ENCODE measurements around the gene ELP2. TPM values are rescaled to one million over a fixed set of nuclear protein-coding genes. Genes with fewer than 3 reads are reported as not detected.
"Not testable (repeated sequence)": the region's sequence is repeated elsewhere in the genome, so short reads cannot be mapped to it uniquely, and the experiment has no call there.

The ELP2 gene
- total RNA-seq, 1 donor from 2014 or later: 111 TPM

DNA sequence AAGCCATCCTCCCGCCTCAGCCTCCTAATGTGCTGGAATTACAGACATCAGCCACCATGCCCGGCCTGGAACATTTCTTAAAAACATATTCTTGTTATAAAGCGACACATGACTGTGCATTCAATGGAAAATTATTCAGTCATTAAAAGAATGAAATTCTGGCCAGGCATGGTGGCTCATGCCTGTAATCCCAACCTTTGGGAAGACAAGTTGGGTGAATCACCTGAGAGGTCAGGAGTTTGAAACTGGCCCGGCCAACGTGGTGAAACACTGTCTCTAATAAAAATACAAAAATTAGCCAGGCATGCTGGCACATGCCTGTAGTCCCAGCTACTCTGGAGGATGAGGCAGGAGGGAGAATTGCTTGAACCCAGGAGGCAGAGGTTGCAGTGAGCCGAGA, 40.7 kb upstream of the ELP2 start:
- TF ChIP-seq, protein P1, sequence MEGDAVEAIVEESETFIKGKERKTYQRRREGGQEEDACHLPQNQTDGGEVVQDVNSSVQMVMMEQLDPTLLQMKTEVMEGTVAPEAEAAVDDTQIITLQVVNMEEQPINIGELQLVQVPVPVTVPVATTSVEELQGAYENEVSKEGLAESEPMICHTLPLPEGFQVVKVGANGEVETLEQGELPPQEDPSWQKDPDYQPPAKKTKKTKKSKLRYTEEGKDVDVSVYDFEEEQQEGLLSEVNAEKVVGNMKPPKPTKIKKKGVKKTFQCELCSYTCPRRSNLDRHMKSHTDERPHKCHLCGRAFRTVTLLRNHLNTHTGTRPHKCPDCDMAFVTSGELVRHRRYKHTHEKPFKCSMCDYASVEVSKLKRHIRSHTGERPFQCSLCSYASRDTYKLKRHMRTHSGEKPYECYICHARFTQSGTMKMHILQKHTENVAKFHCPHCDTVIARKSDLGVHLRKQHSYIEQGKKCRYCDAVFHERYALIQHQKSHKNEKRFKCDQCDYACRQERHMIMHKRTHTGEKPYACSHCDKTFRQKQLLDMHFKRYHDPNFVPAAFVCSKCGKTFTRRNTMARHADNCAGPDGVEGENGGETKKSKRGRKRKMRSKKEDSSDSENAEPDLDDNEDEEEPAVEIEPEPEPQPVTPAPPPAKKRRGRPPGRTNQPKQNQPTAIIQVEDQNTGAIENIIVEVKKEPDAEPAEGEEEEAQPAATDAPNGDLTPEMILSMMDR (IDR thresholded peaks at IDR 0.05; ENCODE audit: unreplicated experiment): no peak
- Mint-ChIP-seq H3K4me1 (ENCODE audit: low read depth) (no peaks in the 10 kb centered on the region), H3K27ac (no peak overlapping the region), H3K4me3 (ENCODE audit: low read depth) (no peak overlapping the region), H3K36me3 (ENCODE audit: insufficient read depth) (no peaks in the 10 kb centered on the region), H3K27me3 (no peaks in the 10 kb centered on the region), H3K9me3 (ENCODE audit: low read depth) (peaks cover 8% of the 10 kb centered on the region)
- DNase-seq (ENCODE audit: low spot score, unreplicated experiment): no peak

DNA sequence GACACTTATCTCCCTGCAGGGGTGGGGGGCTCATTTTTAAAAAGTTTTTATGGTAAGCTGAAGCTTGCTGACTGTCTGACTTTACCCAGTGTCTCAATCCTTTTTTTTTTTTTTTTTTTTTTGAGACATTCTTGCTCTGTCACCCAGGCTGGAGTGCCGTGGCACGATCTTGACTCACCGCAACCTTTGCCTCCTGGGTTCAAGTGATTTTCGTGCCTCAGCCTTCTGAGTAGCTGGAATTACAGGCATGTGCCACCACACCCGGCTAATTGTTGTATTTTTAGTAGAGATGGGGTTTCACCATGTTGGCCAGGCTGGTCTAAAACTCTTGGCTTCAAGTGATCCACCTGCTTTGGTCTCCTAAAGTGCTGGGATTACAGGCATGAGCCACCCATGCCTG, 37.6 kb upstream of the ELP2 start:
- DNase-seq (ENCODE audit: low spot score, unreplicated experiment); H3K4me1 Mint-ChIP-seq (ENCODE audit: low read depth); H3K27ac Mint-ChIP-seq; H3K27me3 Mint-ChIP-seq; H3K9me3 Mint-ChIP-seq (ENCODE audit: low read depth); H3K4me3 Mint-ChIP-seq (ENCODE audit: low read depth); H3K36me3 Mint-ChIP-seq (ENCODE audit: insufficient read depth): not testable (repeated sequence)

DNA sequence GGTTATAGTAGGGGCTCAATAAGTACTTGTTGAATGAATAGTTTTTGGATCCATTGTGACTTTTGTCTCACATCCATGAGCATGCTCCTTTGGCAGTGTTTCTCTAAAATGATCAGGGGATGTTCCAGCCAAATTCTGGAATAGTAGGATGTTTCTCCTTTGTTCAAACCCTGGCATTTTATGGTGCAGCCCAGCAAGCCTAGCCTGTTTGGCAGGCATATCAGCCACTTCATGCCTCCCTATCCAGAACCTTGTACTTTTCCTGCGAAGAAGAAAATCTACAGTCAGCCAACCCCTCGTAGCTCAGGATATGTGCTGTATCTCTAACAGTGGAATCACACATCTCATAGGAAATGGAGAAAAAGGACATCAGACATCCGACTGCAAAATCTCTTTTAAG, 35.3 kb upstream of the ELP2 start:
- DNase-seq (ENCODE audit: low spot score, unreplicated experiment): no peak
- H3K27ac Mint-ChIP-seq: no peak overlapping the region
- H3K4me3 Mint-ChIP-seq (ENCODE audit: low read depth): no peak overlapping the region
- no peaks in the 10 kb centered on the region for H3K27me3 Mint-ChIP-seq
- H3K36me3 Mint-ChIP-seq (ENCODE audit: insufficient read depth): no peaks in the 10 kb centered on the region
- H3K4me1 Mint-ChIP-seq (ENCODE audit: low read depth): peaks cover 2% of the 10 kb centered on the region
- no peaks in the 10 kb centered on the region for H3K9me3 Mint-ChIP-seq (ENCODE audit: low read depth)
- TF ChIP-seq, protein P1 (IDR thresholded peaks at IDR 0.05; ENCODE audit: unreplicated experiment): no peak

DNA sequence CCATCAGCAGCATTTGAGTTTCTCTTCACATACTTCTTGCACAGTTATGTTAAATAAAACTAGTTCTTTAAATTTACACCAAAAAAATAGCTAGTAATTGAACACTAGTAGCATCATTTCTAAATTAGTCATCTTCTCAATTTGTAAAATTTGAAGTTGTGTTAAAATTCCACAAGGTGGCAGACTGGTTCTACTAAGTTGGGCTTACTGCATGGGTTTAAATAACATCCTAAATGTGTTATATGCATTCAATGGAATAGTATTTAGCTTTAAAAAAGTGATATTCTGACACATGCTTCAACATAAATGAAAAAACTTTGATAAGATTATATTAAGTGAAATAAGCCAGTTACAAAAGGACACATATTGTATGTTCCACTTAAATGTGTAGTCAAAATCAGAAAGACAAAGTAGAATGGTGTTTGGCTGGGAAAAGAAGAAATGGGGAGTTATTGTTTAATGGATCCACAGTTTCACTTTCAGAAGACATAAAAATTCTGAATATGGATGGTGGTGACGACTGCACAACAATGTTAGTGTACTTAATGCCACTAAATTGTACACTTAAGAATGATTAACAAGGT, 33.7 kb upstream of the ELP2 start:
- Mint-ChIP-seq H3K36me3 (ENCODE audit: insufficient read depth) (no peaks in the 10 kb centered on the region), H3K9me3 (ENCODE audit: low read depth) (peaks cover 4% of the 10 kb centered on the region), H3K27ac (no peak overlapping the region), H3K4me3 (ENCODE audit: low read depth) (no peak overlapping the region), H3K27me3 (no peaks in the 10 kb centered on the region), H3K4me1 (ENCODE audit: low read depth) (peaks cover 2% of the 10 kb centered on the region)
- TF ChIP-seq, protein P1 (IDR thresholded peaks at IDR 0.05; ENCODE audit: unreplicated experiment): peak; percentile 71
- DNase-seq (ENCODE audit: low spot score, unreplicated experiment): no peak

DNA sequence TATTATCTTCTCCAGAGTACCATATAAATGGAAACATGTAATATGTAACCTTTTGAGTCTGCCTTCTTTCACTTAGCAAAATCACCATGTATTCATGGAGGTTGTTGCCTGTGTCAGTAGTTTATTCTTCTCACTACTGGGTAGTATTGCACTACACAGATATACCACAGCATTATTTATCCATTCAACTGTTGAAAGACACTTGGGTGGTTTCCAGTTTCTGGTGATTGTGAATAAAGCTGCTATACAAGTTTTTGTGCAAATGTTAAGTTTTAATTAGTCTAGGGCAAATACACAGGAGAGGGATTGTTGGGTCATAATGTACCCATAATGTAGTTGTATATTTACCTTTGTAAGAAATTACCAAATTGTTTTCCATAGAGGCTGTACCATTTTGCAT, 32.7 kb upstream of the ELP2 start:
- H3K27me3 Mint-ChIP-seq: no peaks in the 10 kb centered on the region
- H3K36me3 Mint-ChIP-seq (ENCODE audit: insufficient read depth): no peaks in the 10 kb centered on the region
- H3K4me1 Mint-ChIP-seq (ENCODE audit: low read depth): peaks cover 2% of the 10 kb centered on the region
- TF ChIP-seq, protein P1 (IDR thresholded peaks at IDR 0.05; ENCODE audit: unreplicated experiment): no peak
- no peak for DNase-seq (ENCODE audit: low spot score, unreplicated experiment)
- peaks cover 4% of the 10 kb centered on the region for H3K9me3 Mint-ChIP-seq (ENCODE audit: low read depth)
- H3K27ac Mint-ChIP-seq: no peak overlapping the region
- no peak overlapping the region for H3K4me3 Mint-ChIP-seq (ENCODE audit: low read depth)

DNA sequence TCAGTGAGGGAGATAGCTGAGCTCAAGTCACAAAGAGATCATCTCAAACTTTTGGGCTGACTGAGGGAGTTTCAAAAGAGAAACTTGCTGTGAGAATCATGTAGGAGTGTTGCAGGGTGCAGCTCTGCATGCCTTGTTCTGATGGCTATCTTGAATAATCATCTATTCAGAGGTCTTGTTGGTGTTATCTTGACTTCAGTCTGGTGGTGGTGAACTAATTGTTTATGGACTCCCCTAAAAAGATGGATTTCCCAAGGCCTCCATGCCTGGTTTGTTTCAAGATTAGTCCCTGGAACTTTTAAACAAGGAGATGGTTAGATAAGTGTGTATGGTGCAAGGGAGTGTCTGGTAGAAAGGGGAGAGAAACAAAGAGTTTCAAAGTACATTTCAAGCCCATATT, 30.4 kb upstream of the ELP2 start:
- TF ChIP-seq, protein P1 (IDR thresholded peaks at IDR 0.05; ENCODE audit: unreplicated experiment): no peak

More for the DNA sequence above, 30.4 kb upstream of the ELP2 start:
- DNase-seq (ENCODE audit: low spot score, unreplicated experiment): no peak
- H3K36me3 Mint-ChIP-seq (ENCODE audit: insufficient read depth): no peaks in the 10 kb centered on the region
- peaks cover 9% of the 10 kb centered on the region for H3K9me3 Mint-ChIP-seq (ENCODE audit: low read depth)
- peaks cover 2% of the 10 kb centered on the region for H3K4me1 Mint-ChIP-seq (ENCODE audit: low read depth)
- H3K27ac Mint-ChIP-seq: no peak overlapping the region
- no peak overlapping the region for H3K4me3 Mint-ChIP-seq (ENCODE audit: low read depth)
- no peaks in the 10 kb centered on the region for H3K27me3 Mint-ChIP-seq

Data from progenitor cell of endocrine pancreas (in vitro differentiated cells).